Measurements from ENCODE around the gene GABRB2.

DNA sequence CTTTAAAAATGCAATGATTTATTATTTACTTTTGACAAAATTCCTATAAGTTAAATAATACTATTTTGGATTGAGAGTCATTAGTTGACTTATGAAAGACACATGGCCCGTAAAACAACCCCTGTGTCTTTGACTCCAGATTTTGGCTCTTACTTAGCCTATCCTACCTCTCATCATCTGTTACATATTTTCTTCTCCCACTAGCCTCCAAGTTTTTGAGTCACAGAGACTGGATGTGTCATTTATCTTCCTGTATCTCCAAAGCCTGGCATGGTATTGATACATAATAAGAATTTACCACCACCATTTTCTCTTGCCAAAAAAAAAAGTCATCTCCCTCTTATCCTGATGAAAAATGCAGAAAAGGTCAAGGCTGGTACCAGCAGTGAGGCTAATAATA, 99.9 kb downstream of the GABRB2 start:
- TF ChIP-seq, protein P1, sequence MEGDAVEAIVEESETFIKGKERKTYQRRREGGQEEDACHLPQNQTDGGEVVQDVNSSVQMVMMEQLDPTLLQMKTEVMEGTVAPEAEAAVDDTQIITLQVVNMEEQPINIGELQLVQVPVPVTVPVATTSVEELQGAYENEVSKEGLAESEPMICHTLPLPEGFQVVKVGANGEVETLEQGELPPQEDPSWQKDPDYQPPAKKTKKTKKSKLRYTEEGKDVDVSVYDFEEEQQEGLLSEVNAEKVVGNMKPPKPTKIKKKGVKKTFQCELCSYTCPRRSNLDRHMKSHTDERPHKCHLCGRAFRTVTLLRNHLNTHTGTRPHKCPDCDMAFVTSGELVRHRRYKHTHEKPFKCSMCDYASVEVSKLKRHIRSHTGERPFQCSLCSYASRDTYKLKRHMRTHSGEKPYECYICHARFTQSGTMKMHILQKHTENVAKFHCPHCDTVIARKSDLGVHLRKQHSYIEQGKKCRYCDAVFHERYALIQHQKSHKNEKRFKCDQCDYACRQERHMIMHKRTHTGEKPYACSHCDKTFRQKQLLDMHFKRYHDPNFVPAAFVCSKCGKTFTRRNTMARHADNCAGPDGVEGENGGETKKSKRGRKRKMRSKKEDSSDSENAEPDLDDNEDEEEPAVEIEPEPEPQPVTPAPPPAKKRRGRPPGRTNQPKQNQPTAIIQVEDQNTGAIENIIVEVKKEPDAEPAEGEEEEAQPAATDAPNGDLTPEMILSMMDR (IDR thresholded peaks at IDR 0.05; ENCODE audit: insufficient read depth, low read length, poor library complexity, severe bottlenecking) = no peak
- no peak for TF ChIP-seq EZH2phosphoT487 (conservative IDR thresholded peaks at IDR 0.05; ENCODE audit: low read length)

All from SU-DHL-6 (cell line).